Bladder microvascular endothelial cell (primary cell): ENCODE measurements around the gene HNRNPH3. TPM values are rescaled to one million over a fixed set of nuclear protein-coding genes. Genes with fewer than 3 reads are reported as not detected.

ENCODE experiments used
- total RNA-seq: library from RNA; depleted of rRNA; stranded (reverse); fragments of >200 nt; gene quantifications from 2 replicates; pipeline ENCODE4 v1.2.3, GENCODE V29; 2014

The HNRNPH3 gene
- 24.4 and 51.4 TPM in 2 replicates for total RNA-seq

DNA sequence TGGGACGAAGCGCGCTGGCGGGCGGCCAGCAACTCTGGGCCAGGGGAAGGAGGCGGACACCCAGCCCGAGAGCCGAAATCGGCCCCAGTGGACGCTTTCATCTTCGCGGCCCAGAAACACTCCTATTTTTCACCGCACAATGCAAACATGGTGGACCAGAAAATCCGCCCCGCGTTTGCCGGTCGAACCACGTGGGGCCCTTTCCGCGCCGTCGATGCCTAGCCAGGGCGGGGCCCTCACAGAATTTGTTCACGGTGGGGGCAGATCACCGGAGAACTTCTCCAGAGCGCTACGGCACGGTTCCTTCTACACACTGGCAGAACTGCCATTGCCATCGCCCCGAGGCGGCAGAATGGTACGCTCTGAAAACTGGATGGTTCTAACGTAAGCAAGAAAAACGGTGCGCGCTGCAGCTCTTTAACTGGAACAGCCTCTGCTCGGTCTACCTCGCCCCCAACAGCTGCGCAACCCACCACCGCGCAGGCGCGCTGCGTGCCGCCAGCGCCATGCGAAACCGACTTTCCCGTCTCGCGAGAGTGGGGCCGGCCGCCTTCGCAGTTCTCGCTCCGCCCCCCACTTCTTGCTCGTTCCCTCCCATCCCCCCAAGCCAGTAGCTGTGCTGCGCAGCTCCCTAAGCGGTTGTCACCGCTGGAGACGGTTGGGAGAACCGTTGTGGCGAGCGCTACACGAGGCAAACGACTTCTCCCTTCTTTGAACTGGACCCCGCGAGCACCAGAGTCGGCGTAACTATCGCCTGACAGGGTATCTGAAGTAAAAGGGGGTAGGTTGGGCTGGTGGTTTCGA is at the start of gene HNRNPH3:
Gene HNRNPH3 (plus strand): TSS at position 610 of the 804 bp plus-strand sequence. CDS start 5,158 bp downstream, outside the sequence.

DNA sequence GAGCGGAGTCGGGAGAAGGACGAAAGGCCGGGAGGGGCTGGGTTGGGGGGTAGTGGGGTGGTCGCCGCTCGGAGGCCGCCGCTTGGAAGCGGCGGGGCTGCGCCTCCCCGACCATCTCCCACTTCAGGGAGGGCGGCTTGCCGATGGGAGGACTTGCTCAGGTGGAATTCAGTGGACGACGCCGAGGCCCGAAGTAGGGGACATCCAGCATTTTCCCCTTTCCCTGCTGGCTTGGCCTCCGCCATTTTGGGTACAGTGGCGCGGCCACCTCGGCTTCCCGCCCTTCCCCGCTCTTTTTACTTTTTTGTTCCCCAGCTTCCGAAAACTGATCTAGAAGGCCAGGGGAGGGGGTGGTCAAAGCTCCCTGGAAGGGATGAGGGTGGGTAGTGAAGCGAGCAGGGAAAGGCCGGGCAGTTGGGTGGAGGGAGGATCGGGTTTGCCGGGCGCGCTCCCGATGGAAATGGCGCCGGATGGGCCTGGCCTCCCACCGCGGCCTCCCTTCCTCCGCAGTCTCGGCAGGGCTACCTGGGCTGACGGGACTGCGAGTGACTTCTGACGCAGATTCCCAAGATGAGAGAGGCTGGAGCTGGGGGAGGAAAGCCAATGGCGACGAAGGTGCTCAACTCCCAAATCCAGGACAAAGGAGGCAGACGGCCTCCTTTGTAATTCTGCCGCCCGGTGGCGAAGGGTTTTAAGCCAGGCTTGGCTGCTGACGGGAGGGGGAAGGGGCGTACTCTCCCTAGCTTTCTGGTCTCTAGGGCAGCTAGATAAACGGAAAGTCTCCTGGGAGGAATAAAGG is 594 bp downstream of the HNRNPH3 start, which contains the start of gene PBLD:
Gene PBLD (minus strand): TSS at position 670 of the 799 bp plus-strand sequence. CDS start 26,084 bp downstream, outside the sequence.

Other genes starting within 250 kb of the HNRNPH3 start
- under 0.01 and 0.16 TPM in 2 replicates for gene MYPN, start 222.6 kb upstream of the HNRNPH3 start, total RNA-seq
- gene ATOH7, start 100.0 kb upstream of the HNRNPH3 start, total RNA-seq = not detected in 2 replicates
- gene PBLD, start 864 bp downstream of the HNRNPH3 start, total RNA-seq = 1.8 and 3.5 TPM in 2 replicates
- gene RUFY2, start 75.2 kb downstream of the HNRNPH3 start, total RNA-seq = 14.4 and 22.4 TPM in 2 replicates
- 8.3 and 10.7 TPM in 2 replicates for gene DNA2, start 139.9 kb downstream of the HNRNPH3 start, total RNA-seq
- 4.4 and 18.6 TPM in 2 replicates for gene SLC25A16, start 195.5 kb downstream of the HNRNPH3 start, total RNA-seq
- gene TET1, start 228.3 kb downstream of the HNRNPH3 start, total RNA-seq = 0.16 and 0.69 TPM in 2 replicates